WERI-Rb-1 (cell line): ENCODE results near the gene TLE7.

Experiments used
- DNase-seq: peaks from one replicate; pipeline ENCODE4 v3.0.0-alpha.2; 2020
- H3K27ac ChIP-seq: fragments of 250-450 bp; sonication (Bioruptor Pico); 2 replicates; pipeline ENCODE4 v1.5.1; 2020; ENCODE audit warnings: mild to moderate bottlenecking, moderate library complexity
- H3K27me3 ChIP-seq: fragments of 250-450 bp; sonication (Bioruptor Pico); 2 replicates; pipeline ENCODE4 v1.5.1; 2021; ENCODE audit warnings: mild to moderate bottlenecking, low read depth, moderate library complexity; ENCODE audit not compliant: insufficient read depth, severe bottlenecking
- H3K36me3 ChIP-seq: fragments of 250-450 bp; sonication (Bioruptor Pico); 2 replicates; pipeline ENCODE4 v1.5.1; 2020; ENCODE audit warnings: mild to moderate bottlenecking, moderate library complexity
- H3K4me3 ChIP-seq: 2 replicates; pipeline ENCODE4 v1.5.1; 2011; ENCODE audit warnings: low read depth, mild to moderate bottlenecking, control low read depth, low read length
- H3K9me3 ChIP-seq: fragments of 250-450 bp; sonication (Bioruptor Pico); 2 replicates; pipeline ENCODE4 v1.5.1; 2021; ENCODE audit warnings: mild to moderate bottlenecking, moderate library complexity; ENCODE audit not compliant: severe bottlenecking
- CTCF ChIP-seq: IDR thresholded peaks from 2 replicates; pipeline ENCODE4 v1.5.1; 2011; ENCODE audit warnings: low read depth, mild to moderate bottlenecking, control low read depth, inconsistent platforms, low read length

The TLE7 gene

GRCh38 chr16:71412270-71413160 lies 29.3 kb downstream of the TLE7 start:
- peak overlapping the region; percentile 48 for H3K4me3 ChIP-seq
- no peaks in the 10 kb centered on the region for H3K9me3 ChIP-seq
- H3K27ac ChIP-seq = peak overlapping the region; percentile 53
- peak; percentile 91 for TF ChIP-seq CTCF
- peak; percentile 86 for DNase-seq
- H3K36me3 ChIP-seq = no peaks in the 10 kb centered on the region
- H3K27me3 ChIP-seq = no peaks in the 10 kb centered on the region

DNA sequence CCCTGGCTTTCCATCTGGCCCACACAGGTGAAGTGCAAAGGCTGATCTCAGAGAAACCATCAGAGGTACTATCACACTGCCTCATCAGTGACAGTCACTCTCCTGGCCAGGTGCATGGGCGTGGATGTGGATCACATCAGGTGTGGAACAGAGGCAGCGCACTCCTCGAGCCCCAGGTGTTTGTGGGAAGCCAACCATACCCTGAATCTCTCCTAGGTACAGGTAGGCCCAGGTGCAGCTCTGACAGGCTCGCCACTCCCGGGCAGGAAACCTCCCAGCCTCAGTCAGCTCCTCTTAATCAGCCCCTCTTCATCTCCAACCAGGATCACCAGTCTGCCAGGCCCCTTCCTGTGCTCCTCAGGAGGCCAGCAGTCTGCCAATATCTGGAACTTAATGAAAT lies 31.7 kb downstream of the TLE7 start:
- Histone ChIP-seq H3K9me3 (peaks cover 2% of the 10 kb centered on the region), H3K27me3 (no peaks in the 10 kb centered on the region), H3K4me3 (no peak overlapping the region), H3K36me3 (no peaks in the 10 kb centered on the region), H3K27ac (no peak overlapping the region)
- TF ChIP-seq CTCF = no peak
- DNase-seq = no peak

DNA sequence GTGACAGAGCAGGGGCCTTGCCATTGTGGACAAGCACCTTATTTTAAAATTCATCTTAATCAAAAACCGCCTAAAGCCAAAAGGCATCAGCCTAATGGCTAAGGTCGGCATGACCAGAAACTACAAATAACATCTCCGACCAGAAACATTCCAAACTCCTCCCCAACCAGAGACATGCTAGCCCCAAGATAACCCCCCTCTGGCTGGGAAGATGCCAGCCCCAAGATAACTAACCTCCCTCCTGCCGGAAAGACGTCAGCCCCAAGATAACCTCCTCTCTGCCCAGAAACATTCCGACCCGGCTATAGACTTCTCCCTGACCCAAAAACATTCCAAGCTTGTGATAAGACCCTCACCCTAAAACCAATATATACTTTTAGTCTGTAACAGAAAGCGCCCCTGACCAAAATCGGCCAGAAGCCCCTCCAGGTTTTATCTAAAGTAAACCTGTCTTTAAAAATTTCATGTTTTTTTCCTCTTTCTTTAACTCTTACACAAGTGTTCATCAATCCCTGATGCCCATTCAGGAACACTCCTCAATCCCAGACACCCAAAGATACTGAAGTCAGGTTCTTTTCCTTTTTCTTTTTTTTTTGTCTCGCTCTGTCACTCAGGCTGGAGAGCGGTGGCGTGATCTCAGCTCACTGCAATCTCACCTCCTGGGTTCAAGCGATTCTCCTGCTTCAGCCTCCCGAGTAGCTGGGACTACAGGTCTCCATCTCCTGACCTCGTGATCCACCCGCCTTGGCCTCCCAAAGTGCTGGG lies 32.7 kb downstream of the TLE7 start:
- H3K36me3 ChIP-seq = no peaks in the 10 kb centered on the region
- TF ChIP-seq CTCF = no peak
- H3K9me3 ChIP-seq = peaks cover 11% of the 10 kb centered on the region
- H3K4me3 ChIP-seq = no peak overlapping the region
- no peak overlapping the region for H3K27ac ChIP-seq
- no peak for DNase-seq
- H3K27me3 ChIP-seq = no peaks in the 10 kb centered on the region

GRCh38 chr16:71408536-71408935 lies 33.3 kb downstream of the TLE7 start:
- Histone ChIP-seq H3K27me3 (no peaks in the 10 kb centered on the region), H3K36me3 (no peaks in the 10 kb centered on the region), H3K4me3 (no peak overlapping the region), H3K9me3 (peaks cover 12% of the 10 kb centered on the region), H3K27ac (no peak overlapping the region)
- TF ChIP-seq CTCF = no peak
- no peak for DNase-seq

DNA sequence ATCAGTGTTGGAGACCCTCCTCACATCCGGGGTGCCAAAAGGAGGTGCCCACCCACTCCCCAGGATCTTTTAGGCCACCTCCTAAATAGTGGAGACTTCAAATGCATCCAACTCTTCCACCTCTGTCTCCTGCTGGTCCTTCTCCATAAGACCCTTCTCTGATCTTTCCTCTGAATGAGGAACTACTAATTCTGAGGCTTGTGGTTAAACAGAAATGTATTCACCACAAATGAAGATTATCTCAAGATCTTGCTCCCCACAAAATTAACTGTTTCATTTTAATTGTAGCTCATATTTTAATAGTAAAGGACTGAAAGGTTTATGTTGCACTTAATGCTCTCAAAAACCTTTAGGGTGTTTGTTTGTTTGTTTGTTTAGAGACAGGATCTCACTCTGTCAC lies 34.1 kb downstream of the TLE7 start:
- Histone ChIP-seq H3K4me3 (no peak overlapping the region), H3K27me3 (no peaks in the 10 kb centered on the region), H3K27ac (no peak overlapping the region), H3K9me3 (peaks cover 12% of the 10 kb centered on the region), H3K36me3 (no peaks in the 10 kb centered on the region)
- TF ChIP-seq CTCF = no peak
- no peak for DNase-seq
